GM12878 (cell line): ENCODE results near the gene RAB44.

Experiments
- BCLAF1 ChIP-seq: fragments of 450-650 bp; IDR thresholded peaks from 2 replicates; pipeline ENCODE4 v1.6.1; 2017; ENCODE audit warnings: antibody characterized with exemption, mild to moderate bottlenecking, moderate library complexity
- CHD1 ChIP-seq: IDR thresholded peaks from 2 replicates; pipeline ENCODE4 v1.6.1; 2012; ENCODE audit warnings: low read depth, low read length, improper control_type of control experiment
- GABPA ChIP-seq: IDR thresholded peaks from 2 replicates; pipeline ENCODE4 v1.6.1; 2014; ENCODE audit warnings: antibody characterized with exemption, low read depth, mild to moderate bottlenecking, inconsistent platforms
- POLR2A ChIP-seq: IDR thresholded peaks from 2 replicates; pipeline ENCODE4 v1.6.1; 2011; ENCODE audit warnings: low read depth, mild to moderate bottlenecking, low read length
- POLR2AphosphoS2 ChIP-seq: IDR thresholded peaks from 2 replicates; pipeline ENCODE4 v1.6.1; 2011; ENCODE audit warnings: low read depth, mild to moderate bottlenecking, low read length, improper control_type of control experiment, moderate library complexity
- TF ChIP-seq, protein P1 (sequence below), 3 experiments: IDR thresholded peaks in 2 of 3; conservative IDR thresholded peaks in 1 of 3; 2 replicates each; pipeline ENCODE4 v1.5.1; 2011; ENCODE audit warnings: low read depth in 3 of 3, low read length in 3 of 3, mild to moderate bottlenecking in 3 of 3, control low read depth in 2 of 3, moderate library complexity in 2 of 3, inconsistent platforms in 1 of 3, mixed read lengths in 1 of 3; ENCODE audit not compliant: control insufficient read depth in 2 of 3, insufficient read depth in 1 of 3; ENCODE audit errors: extremely low read depth in 1 of 3
- TF ChIP-seq, protein P2 (sequence below): fragments of 450-650 bp; IDR thresholded peaks from 2 replicates; pipeline ENCODE4 v1.6.1; 2016; ENCODE audit warnings: mild to moderate bottlenecking

GRCh38 chr6:36781669-36782068 is 84.0 kb downstream of the RAB44 start:
- no peak for TF ChIP-seq POLR2A
- no peak for TF ChIP-seq BCLAF1
- TF ChIP-seq GABPA = no peak
- no peak for TF ChIP-seq POLR2AphosphoS2
- TF ChIP-seq, protein P1, sequence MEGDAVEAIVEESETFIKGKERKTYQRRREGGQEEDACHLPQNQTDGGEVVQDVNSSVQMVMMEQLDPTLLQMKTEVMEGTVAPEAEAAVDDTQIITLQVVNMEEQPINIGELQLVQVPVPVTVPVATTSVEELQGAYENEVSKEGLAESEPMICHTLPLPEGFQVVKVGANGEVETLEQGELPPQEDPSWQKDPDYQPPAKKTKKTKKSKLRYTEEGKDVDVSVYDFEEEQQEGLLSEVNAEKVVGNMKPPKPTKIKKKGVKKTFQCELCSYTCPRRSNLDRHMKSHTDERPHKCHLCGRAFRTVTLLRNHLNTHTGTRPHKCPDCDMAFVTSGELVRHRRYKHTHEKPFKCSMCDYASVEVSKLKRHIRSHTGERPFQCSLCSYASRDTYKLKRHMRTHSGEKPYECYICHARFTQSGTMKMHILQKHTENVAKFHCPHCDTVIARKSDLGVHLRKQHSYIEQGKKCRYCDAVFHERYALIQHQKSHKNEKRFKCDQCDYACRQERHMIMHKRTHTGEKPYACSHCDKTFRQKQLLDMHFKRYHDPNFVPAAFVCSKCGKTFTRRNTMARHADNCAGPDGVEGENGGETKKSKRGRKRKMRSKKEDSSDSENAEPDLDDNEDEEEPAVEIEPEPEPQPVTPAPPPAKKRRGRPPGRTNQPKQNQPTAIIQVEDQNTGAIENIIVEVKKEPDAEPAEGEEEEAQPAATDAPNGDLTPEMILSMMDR (IDR thresholded peaks at IDR 0.05 in 2 of 3, conservative IDR thresholded peaks at IDR 0.05 in 1 of 3; ENCODE audit: control insufficient read depth in 2 of 3, extremely low read depth in 1 of 3, insufficient read depth in 1 of 3, low read depth in 3 of 3, low read length in 3 of 3) = no peak
- TF ChIP-seq, protein P2, sequence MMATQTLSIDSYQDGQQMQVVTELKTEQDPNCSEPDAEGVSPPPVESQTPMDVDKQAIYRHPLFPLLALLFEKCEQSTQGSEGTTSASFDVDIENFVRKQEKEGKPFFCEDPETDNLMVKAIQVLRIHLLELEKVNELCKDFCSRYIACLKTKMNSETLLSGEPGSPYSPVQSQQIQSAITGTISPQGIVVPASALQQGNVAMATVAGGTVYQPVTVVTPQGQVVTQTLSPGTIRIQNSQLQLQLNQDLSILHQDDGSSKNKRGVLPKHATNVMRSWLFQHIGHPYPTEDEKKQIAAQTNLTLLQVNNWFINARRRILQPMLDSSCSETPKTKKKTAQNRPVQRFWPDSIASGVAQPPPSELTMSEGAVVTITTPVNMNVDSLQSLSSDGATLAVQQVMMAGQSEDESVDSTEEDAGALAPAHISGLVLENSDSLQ = no peak
- TF ChIP-seq CHD1 = no peak
